K562 (cell line): Measurements from ENCODE around the gene NCKIPSD. TPM values are rescaled to one million over a fixed set of nuclear protein-coding genes. Genes with fewer than 3 reads are reported as not detected.

Experiments
- FIP1L1 ChIP-seq: fragments of 200-400 bp; formaldehyde crosslinking; IDR thresholded peaks from 2 replicates; pipeline ENCODE4 v1.6.1; 2018; ENCODE audit warnings: mild to moderate bottlenecking, low read depth, low read length; ENCODE audit not compliant: poor library complexity, severe bottlenecking
- KDM5B ChIP-seq: fragments of 200-600 bp; sonication (generic); IDR thresholded peaks from 2 replicates; pipeline ENCODE4 v1.6.1; 2012; ENCODE audit warnings: low read depth, mild to moderate bottlenecking, moderate library complexity, low read length, control low read depth, inconsistent platforms; ENCODE audit not compliant: insufficient replicate concordance
- POLR2B ChIP-seq: fragments of 450-650 bp; IDR thresholded peaks from 2 replicates; pipeline ENCODE4 v1.6.1; 2018; ENCODE audit warnings: low read depth; ENCODE audit not compliant: partially characterized antibody
- POLR2G ChIP-seq: fragments of 200-400 bp; formaldehyde crosslinking; IDR thresholded peaks from 2 replicates; pipeline ENCODE4 v1.6.1; 2017; ENCODE audit warnings: low read depth, mild to moderate bottlenecking, antibody characterized with exemption, low read length, moderate library complexity
- PRDM10 ChIP-seq: fragments of 450-650 bp; IDR thresholded peaks from 2 replicates; pipeline ENCODE4 v1.6.1; 2018; ENCODE audit not compliant: partially characterized antibody
- TBP ChIP-seq: optimal IDR thresholded peaks from 2 replicates; pipeline ENCODE3; 2011; ENCODE audit warnings: low read depth, low read length, improper control_type of control experiment
- YBX1 ChIP-seq: fragments of 450-650 bp; IDR thresholded peaks from 2 replicates; pipeline ENCODE4 v1.7.1; 2016; ENCODE audit warnings: mild to moderate bottlenecking
- ZBTB40 ChIP-seq, 2 experiments: fragments of 450-650 bp in 1 of 2; sonication (generic) in 1 of 2; formaldehyde crosslinking in 1 of 2; IDR thresholded peaks; 2 replicates each; pipeline versions ENCODE4 v1.7.1 to v1.9.0; 2016 to 2022; ENCODE audit warnings: inconsistent platforms in 1 of 2, mild to moderate bottlenecking in 1 of 2, missing genetic modification reagents in 1 of 2
- ZHX1 ChIP-seq: fragments of 150-350 bp; conservative IDR thresholded peaks from 2 replicates; pipeline ENCODE4 v1.6.1; 2014; ENCODE audit warnings: low read length
- ZNF764 ChIP-seq: fragments of 250-450 bp; sonication (Bioruptor Pico); IDR thresholded peaks from 2 replicates; pipeline ENCODE4 v1.4.0; 2020; ENCODE audit warnings: low read depth, mild to moderate bottlenecking, moderate library complexity
- polyA plus RNA-seq, 8 experiments: library from polyadenylated mRNA; depleted of rRNA in 4 of 8; stranded (reverse) in 5 of 8; unstranded in 3 of 8; fragments of >200 nt; fragmentation: Nextera tagmentation in 2 of 8; fragmentation: Illumina TruSeq in 1 of 8; extraction: Ambion mirVana in 2 of 8; extraction: Trizol in 1 of 8; gene quantifications; 2 replicates each; pipeline versions ENCODE4 v1.2.1 to v1.2.3, GENCODE V29; 2011 to 2014; ENCODE audit warnings: inconsistent platforms in 1 of 8, missing spikeins in 1 of 8
- total RNA-seq, 7 experiments: library from RNA; depleted of rRNA in 6 of 7; stranded (reverse); fragments of >200 nt in 6 of 7; fragmentation: Illumina TruSeq in 2 of 7; extraction: Trizol in 2 of 7; gene quantifications; 2 replicates each; pipeline versions ENCODE4 v1.2.1 to v1.2.3, GENCODE V29; 2011 to 2021; ENCODE audit warnings: low replicate concordance in 1 of 7

Gene NCKIPSD
- total and polyA plus RNA-seq, 9 of the 15 experiments (the other 6 are each of a cell fraction or from before 2014, with no cell fraction given) = 0.49 to 24.4 (median 12.3) TPM

GRCh38 chr3:48716982-48717746 lies 31.4 kb upstream of the NCKIPSD start, which contains the start of gene IP6K2 (continued):
- TF ChIP-seq ZBTB40 (IDR thresholded peaks at IDR 0.05) (peak; percentile 60; the same call in 1 of the 2 replicates), ZBTB40 (CRISPR knock-in tag; IDR thresholded peaks at IDR 0.05) (no peak), YBX1 (no peak), POLR2G (peak; percentile 90), FIP1L1 (no peak), ZHX1 (0 out of 2 replicates have a peak, but pooled peaks have one; percentile 36), PRDM10 (peak; percentile 9), ZNF764 (CRISPR knock-in tag) (no peak), KDM5B (peak; percentile 70), POLR2B (peak; percentile 71), TBP (peak; percentile 79)
